MM.1S (cell line): ENCODE results near the gene PLVAP.

Source experiments
- DNase-seq: peaks from one replicate; pipeline ENCODE4 v3.0.0-alpha.2; 2015
- H2AFZ ChIP-seq: fragments of 300-600 bp; sonication (generic); 2 replicates; pipeline ENCODE4 v1.6.0; 2016; ENCODE audit warnings: antibody characterized with exemption, low read length
- H3F3A ChIP-seq: fragments of 300-600 bp; sonication (generic); 2 replicates; pipeline ENCODE4 v1.6.1; 2016; ENCODE audit warnings: mild to moderate bottlenecking, antibody characterized with exemption, low read length, moderate library complexity, mixed read lengths; ENCODE audit not compliant: insufficient read depth
- H3K27ac ChIP-seq: fragments of 300-600 bp; sonication (generic); 2 replicates; pipeline ENCODE4 v1.5.1; 2016; ENCODE audit warnings: mild to moderate bottlenecking, low read length
- H3K27me3 ChIP-seq: fragments of 300-600 bp; sonication (generic); replicated peaks from 2 replicates; pipeline ENCODE4 v1.6.0; 2016; ENCODE audit warnings: low read length; ENCODE audit not compliant: insufficient read depth
- H3K36me3 ChIP-seq: fragments of 300-600 bp; sonication (generic); replicated peaks from 2 replicates; pipeline ENCODE4 v1.6.1; 2016; ENCODE audit warnings: mild to moderate bottlenecking, low read length, mixed read lengths; ENCODE audit not compliant: insufficient read depth
- H3K4me1 ChIP-seq: fragments of 300-600 bp; sonication (generic); 2 replicates; pipeline ENCODE4 v1.6.1; 2016; ENCODE audit warnings: low read length, mixed read lengths
- H3K4me2 ChIP-seq: fragments of 300-600 bp; sonication (generic); 2 replicates; pipeline ENCODE4 v1.6.0; 2016; ENCODE audit warnings: low read depth, low read length
- H3K4me3 ChIP-seq: fragments of 300-600 bp; sonication (generic); 2 replicates; pipeline ENCODE4 v1.5.1; 2016; ENCODE audit warnings: low read length, mixed read lengths
- H3K79me2 ChIP-seq: fragments of 300-600 bp; sonication (generic); 2 replicates; pipeline ENCODE4 v1.6.1; 2016; ENCODE audit warnings: mixed run types, low read length, mixed read lengths
- H3K9ac ChIP-seq: fragments of 300-600 bp; sonication (generic); 2 replicates; pipeline ENCODE4 v1.6.1; 2016; ENCODE audit warnings: low read length, mixed read lengths
- H3K9me2 ChIP-seq: fragments of 300-600 bp; sonication (generic); replicated peaks from 2 replicates; pipeline ENCODE4 v1.6.1; 2016; ENCODE audit warnings: mild to moderate bottlenecking, low read length, mixed read lengths; ENCODE audit not compliant: insufficient read depth
- H3K9me3 ChIP-seq: fragments of 300-600 bp; sonication (generic); replicated peaks from 2 replicates; pipeline ENCODE4 v1.6.1; 2016; ENCODE audit warnings: mild to moderate bottlenecking, low read length, mixed read lengths; ENCODE audit not compliant: insufficient read depth
- H4K20me1 ChIP-seq: fragments of 300-600 bp; sonication (generic); 2 replicates; pipeline ENCODE4 v1.6.1; 2016; ENCODE audit warnings: mild to moderate bottlenecking, low read length, moderate library complexity, mixed read lengths; ENCODE audit not compliant: insufficient read depth
- CTCF ChIP-seq: fragments of 300-600 bp; sonication (generic); IDR thresholded peaks from 2 replicates; pipeline ENCODE4 v1.5.1; 2016; ENCODE audit warnings: antibody characterized with exemption, low read length, mixed read lengths
- EZH2 ChIP-seq: fragments of 300-600 bp; sonication (generic); optimal IDR thresholded peaks from 2 replicates; pipeline ENCODE3; 2017; ENCODE audit warnings: low read depth, mild to moderate bottlenecking, antibody characterized with exemption, low read length, mixed read lengths
- EZH2phosphoT487 ChIP-seq: fragments of 300-600 bp; sonication (generic); IDR thresholded peaks from 2 replicates; pipeline ENCODE4 v1.6.1; 2018; ENCODE audit warnings: antibody characterized with exemption, low read length

Gene PLVAP

GRCh38 chr19:17305216-17305516, 72.0 kb downstream of the PLVAP start:
- Histone ChIP-seq H3K9ac (peak overlapping the region; percentile 21; the same call in 1 of the 2 replicates), H3K27me3 (no peaks in the 10 kb centered on the region), H3K36me3 (no peaks in the 10 kb centered on the region), H3K4me3 (0 out of 2 replicates have a peak overlapping the region, but pooled peaks have one; percentile 5), H3K4me2 (peak overlapping the region; percentile 46), H3K79me2 (peaks cover 28% of the 10 kb centered on the region), H3K4me1 (peaks cover 18% of the 10 kb centered on the region), H3F3A (peaks cover 24% of the 10 kb centered on the region), H3K9me2 (no peaks in the 10 kb centered on the region), H3K9me3 (no peaks in the 10 kb centered on the region), H4K20me1 (no peaks in the 10 kb centered on the region), H2AFZ (peak overlapping the region; percentile 19; the same call in 1 of the 2 replicates), H3K27ac (peak overlapping the region; percentile 47; the same call in 1 of the 2 replicates)
- TF ChIP-seq EZH2 (no peak), CTCF (no peak), EZH2phosphoT487 (no peak)
- DNase-seq = no peak

GRCh38 chr19:17304386-17305215, 72.5 kb downstream of the PLVAP start:
- no peaks in the 10 kb centered on the region for H3K9me2 ChIP-seq
- peaks cover 17% of the 10 kb centered on the region for H3K4me1 ChIP-seq
- H2AFZ ChIP-seq = peak overlapping the region; percentile 19; the same call in 1 of the 2 replicates
- DNase-seq = no peak
- TF ChIP-seq EZH2phosphoT487 (no peak), EZH2 (no peak), CTCF (no peak)
- H3F3A ChIP-seq = peaks cover 24% of the 10 kb centered on the region
- no peaks in the 10 kb centered on the region for H3K9me3 ChIP-seq
- peak overlapping the region; percentile 46 for H3K4me2 ChIP-seq
- H3K4me3 ChIP-seq = 0 out of 2 replicates have a peak overlapping the region, but pooled peaks have one; percentile 5
- no peaks in the 10 kb centered on the region for H3K36me3 ChIP-seq
- peak overlapping the region; percentile 21; the same call in 1 of the 2 replicates for H3K9ac ChIP-seq
- H3K27ac ChIP-seq = peak overlapping the region; percentile 47; the same call in 1 of the 2 replicates
- no peaks in the 10 kb centered on the region for H3K27me3 ChIP-seq
- H3K79me2 ChIP-seq = peaks cover 22% of the 10 kb centered on the region
- no peaks in the 10 kb centered on the region for H4K20me1 ChIP-seq

- Histone ChIP-seq H3K4me1 (peaks cover 17% of the 10 kb centered on the region), H3K9ac (no peak overlapping the region), H3F3A (peaks cover 24% of the 10 kb centered on the region), H3K4me2 (peak overlapping the region; percentile 89), H3K4me3 (no peak overlapping the region), H3K27ac (no peak overlapping the region), H2AFZ (peak overlapping the region; percentile 87), H3K9me3 (no peaks in the 10 kb centered on the region), H3K27me3 (no peaks in the 10 kb centered on the region), H4K20me1 (no peaks in the 10 kb centered on the region), H3K36me3 (no peaks in the 10 kb centered on the region), H3K79me2 (peaks cover 20% of the 10 kb centered on the region), H3K9me2 (no peaks in the 10 kb centered on the region)
- TF ChIP-seq EZH2 = no peak
- no peak for TF ChIP-seq EZH2phosphoT487
- no peak for TF ChIP-seq CTCF
- DNase-seq = no peak
These were observed 73.2 kb downstream of the PLVAP start for GRCh38 chr19:17303940-17304267.
